ENCODE data around the gene PER3.

Gene PER3

DNA sequence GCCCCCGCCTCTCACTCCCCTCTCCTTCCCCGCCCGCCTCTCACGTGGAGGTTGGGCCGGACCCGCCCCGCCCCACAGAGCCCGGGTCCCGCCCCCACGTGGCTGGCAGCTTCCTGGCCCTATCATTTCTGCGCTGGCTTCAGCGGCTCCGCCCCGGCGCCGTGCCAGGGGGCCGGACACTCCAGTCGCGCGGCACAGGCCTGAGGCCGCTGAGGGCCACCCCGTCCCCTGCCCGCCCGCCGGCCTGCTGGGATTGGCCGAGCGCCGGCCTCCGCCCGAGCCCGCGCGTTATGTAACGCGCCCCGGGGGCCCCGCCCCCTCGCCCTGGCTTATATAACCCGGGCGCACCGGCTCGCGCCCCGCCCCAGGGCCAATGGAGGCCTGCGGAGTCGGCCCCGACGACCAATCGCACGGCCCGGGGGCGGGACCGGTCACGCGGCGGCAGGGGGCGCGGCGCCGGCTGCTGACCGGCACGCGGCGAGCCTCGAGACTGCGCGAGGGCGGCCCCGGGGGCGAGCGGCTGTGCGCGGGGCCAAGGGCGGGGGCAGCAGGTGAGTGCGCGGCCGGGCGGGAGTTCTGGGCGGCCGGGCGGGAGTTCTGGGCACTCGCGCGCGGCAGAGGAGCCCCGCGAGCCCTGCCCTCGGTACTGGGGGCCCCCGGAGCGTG, at the start of gene PER3:
PER3 (plus strand) TSS at position 466 of the 666 bp plus-strand sequence. CDS start 587 bp downstream, outside the sequence.
- no peaks in the 10 kb centered on the region for H3K27me3 Mint-ChIP-seq
- H3K27ac Mint-ChIP-seq, result no peak within 1 kb of the TSS
- peak within 1 kb of the TSS; percentile 78 for H3K4me3 Mint-ChIP-seq
- peaks cover 11% of the 10 kb centered on the region for H3K36me3 Mint-ChIP-seq (ENCODE audit: low read depth)
- no peaks in the 10 kb centered on the region for H3K9me3 Mint-ChIP-seq
- peaks cover 26% of the 10 kb centered on the region for H3K4me1 Mint-ChIP-seq (ENCODE audit: low read depth)

DNA sequence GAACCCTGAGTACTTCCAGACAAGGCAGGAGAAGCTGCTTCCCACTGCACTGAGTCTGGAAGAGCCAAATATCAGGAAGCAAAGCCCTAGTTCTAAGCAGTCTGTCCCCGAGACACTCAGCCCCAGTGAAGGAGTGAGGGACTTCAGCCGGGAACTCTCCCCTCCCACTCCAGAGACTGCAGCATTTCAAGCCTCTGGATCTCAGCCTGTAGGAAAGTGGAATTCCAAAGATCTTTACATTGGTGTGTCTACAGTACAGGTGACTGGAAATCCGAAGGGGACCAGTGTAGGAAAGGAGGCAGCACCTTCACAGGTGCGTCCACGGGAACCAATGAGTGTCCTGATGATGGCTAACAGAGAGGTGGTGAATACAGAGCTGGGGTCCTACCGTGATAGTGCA, 46.0 kb upstream of the PER3 start:
- Mint-ChIP-seq H3K4me1 (ENCODE audit: low read depth) (no peaks in the 10 kb centered on the region), H3K9me3 (peaks cover 7% of the 10 kb centered on the region), H3K27me3 (no peaks in the 10 kb centered on the region), H3K4me3 (no peak overlapping the region), H3K27ac (no peak overlapping the region), H3K36me3 (ENCODE audit: low read depth) (no peaks in the 10 kb centered on the region)

DNA sequence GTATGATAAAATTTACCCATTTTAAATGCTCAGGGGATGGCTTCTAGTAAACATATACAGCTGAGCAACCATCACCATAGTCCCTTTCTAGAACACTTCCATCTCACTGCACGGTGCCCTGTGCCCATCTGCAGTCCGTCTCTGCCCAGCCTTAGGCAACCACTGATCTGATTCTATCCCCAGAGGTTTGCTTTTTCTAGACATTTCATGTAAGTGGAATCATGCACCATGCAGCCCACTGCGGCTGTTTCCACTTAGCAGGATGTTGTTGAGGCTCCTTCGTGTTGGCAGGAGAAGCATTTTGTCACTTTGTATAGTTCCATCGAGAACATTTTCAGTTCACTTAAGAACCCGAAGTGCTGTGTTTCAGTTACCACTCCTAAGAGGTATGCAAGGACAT, 40.7 kb upstream of the PER3 start:
- no peak overlapping the region for H3K27ac Mint-ChIP-seq
- no peaks in the 10 kb centered on the region for H3K27me3 Mint-ChIP-seq
- H3K36me3 Mint-ChIP-seq (ENCODE audit: low read depth), result no peaks in the 10 kb centered on the region
- H3K4me3 Mint-ChIP-seq, result no peak overlapping the region
- H3K4me1 Mint-ChIP-seq (ENCODE audit: low read depth), result no peaks in the 10 kb centered on the region
- H3K9me3 Mint-ChIP-seq, result peaks cover 7% of the 10 kb centered on the region

DNA sequence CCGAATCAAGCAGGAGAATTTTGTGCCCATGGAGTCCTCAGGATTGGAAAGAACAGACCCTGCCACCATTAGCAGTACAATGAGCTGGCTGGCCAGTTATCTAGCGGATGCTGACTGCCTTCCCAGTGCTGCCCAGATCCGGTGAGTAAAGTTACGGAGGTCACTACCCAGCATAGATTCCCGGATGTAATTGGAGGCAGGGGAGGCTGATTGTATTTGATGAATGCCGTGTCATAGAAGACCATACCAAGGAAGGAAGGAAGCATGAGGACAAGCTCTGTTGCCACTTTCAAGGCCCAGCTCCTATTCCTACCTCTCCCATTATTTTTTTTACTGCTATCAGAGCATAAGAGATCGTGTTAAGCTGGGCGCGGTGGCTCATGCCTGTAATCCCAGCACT, 39.2 kb upstream of the PER3 start:
- Mint-ChIP-seq H3K4me3 (no peak overlapping the region), H3K9me3 (peaks cover under 1% of the 10 kb centered on the region), H3K27me3 (no peaks in the 10 kb centered on the region), H3K4me1 (ENCODE audit: low read depth) (no peaks in the 10 kb centered on the region), H3K36me3 (ENCODE audit: low read depth) (no peaks in the 10 kb centered on the region), H3K27ac (no peak overlapping the region)

DNA sequence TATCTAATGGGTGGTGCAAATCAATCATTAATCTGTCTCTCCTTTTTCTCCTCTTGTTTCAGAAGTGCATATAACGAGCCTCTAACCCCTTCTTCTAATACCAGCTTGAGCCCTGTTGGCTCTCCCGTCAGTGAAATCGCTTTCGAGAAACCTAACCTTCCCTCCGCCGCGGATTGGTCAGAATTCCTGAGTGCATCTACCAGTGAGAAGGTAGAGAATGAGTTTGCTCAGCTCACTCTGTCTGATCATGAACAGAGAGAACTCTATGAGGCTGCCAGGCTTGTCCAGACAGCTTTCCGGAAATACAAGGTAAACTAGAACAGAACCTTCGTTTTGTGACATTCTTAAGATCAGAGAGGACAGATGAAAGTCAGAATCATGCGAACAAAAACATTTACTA, 38.3 kb upstream of the PER3 start:
- no peak overlapping the region for H3K27ac Mint-ChIP-seq

DNA sequence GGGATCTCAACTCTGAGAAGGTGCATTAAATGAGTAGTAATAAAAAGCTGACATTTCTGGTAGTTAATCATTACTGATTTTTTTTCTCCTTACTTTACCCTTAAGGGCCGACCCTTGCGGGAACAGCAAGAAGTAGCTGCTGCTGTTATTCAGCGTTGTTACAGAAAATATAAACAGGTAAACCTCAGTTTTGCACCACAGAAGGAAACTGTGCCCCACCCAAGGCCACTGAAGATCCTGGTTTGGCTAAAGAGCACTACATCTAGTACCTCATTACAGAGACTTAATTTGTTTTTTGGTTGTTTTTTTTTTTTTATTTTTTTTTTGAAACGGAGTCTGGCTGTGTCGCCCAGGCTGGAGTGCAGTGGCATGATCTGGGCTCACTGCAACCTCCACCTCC, 36.5 kb upstream of the PER3 start:
- Mint-ChIP-seq H3K9me3 (no peaks in the 10 kb centered on the region), H3K36me3 (ENCODE audit: low read depth) (no peaks in the 10 kb centered on the region), H3K4me1 (ENCODE audit: low read depth) (peaks cover 8% of the 10 kb centered on the region), H3K4me3 (no peak overlapping the region), H3K27me3 (no peaks in the 10 kb centered on the region), H3K27ac (no peak overlapping the region)

More for the DNA sequence above, 38.3 kb upstream of the PER3 start:
- Mint-ChIP-seq H3K4me3 (no peak overlapping the region), H3K36me3 (ENCODE audit: low read depth) (no peaks in the 10 kb centered on the region), H3K4me1 (ENCODE audit: low read depth) (no peaks in the 10 kb centered on the region), H3K27me3 (no peaks in the 10 kb centered on the region), H3K9me3 (no peaks in the 10 kb centered on the region)

DNA sequence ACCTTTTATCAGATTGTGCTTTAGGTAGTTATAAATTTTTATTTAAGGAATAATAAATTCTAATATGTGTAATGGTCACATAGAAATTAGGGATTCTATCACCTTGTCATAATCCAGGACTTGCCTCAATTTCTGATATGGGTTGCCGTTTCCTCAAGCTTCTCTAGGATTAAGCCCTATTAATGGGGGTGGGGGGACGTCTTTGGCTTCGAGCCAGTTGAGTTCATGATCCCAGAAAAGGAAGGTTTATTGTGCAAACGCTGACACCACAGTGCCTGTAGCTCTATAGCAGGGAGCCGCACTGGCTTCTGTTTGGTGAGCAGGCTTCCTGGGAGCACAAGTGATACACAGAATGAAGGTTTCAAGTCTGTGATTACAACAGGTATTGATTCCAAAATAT, 35.0 kb upstream of the PER3 start:
- Mint-ChIP-seq H3K4me1 (ENCODE audit: low read depth) (peaks cover 22% of the 10 kb centered on the region), H3K36me3 (ENCODE audit: low read depth) (no peaks in the 10 kb centered on the region), H3K9me3 (no peaks in the 10 kb centered on the region), H3K27me3 (peaks cover 1% of the 10 kb centered on the region), H3K4me3 (no peak overlapping the region), H3K27ac (no peak overlapping the region)

DNA sequence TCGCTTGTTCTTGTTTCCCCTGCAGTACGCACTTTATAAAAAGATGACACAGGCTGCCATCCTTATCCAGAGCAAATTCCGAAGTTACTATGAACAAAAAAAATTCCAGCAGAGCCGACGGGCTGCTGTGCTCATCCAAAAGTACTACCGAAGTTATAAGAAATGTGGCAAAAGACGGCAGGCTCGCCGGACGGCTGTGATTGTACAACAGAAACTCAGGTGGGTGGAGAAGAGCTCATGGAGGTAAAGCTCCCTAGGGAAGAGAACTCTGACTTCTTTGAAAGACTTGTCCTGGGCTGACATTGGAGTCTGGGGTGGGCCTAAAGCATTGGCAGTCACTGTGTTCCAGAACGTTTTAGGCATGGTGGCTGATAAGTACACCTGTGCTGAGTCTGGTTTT, 32.9 kb upstream of the PER3 start:
- Mint-ChIP-seq H3K4me1 (ENCODE audit: low read depth) (peaks cover 28% of the 10 kb centered on the region), H3K27me3 (peaks cover 9% of the 10 kb centered on the region), H3K9me3 (no peaks in the 10 kb centered on the region), H3K36me3 (ENCODE audit: low read depth) (no peaks in the 10 kb centered on the region), H3K4me3 (no peak overlapping the region), H3K27ac (no peak overlapping the region)

DNA sequence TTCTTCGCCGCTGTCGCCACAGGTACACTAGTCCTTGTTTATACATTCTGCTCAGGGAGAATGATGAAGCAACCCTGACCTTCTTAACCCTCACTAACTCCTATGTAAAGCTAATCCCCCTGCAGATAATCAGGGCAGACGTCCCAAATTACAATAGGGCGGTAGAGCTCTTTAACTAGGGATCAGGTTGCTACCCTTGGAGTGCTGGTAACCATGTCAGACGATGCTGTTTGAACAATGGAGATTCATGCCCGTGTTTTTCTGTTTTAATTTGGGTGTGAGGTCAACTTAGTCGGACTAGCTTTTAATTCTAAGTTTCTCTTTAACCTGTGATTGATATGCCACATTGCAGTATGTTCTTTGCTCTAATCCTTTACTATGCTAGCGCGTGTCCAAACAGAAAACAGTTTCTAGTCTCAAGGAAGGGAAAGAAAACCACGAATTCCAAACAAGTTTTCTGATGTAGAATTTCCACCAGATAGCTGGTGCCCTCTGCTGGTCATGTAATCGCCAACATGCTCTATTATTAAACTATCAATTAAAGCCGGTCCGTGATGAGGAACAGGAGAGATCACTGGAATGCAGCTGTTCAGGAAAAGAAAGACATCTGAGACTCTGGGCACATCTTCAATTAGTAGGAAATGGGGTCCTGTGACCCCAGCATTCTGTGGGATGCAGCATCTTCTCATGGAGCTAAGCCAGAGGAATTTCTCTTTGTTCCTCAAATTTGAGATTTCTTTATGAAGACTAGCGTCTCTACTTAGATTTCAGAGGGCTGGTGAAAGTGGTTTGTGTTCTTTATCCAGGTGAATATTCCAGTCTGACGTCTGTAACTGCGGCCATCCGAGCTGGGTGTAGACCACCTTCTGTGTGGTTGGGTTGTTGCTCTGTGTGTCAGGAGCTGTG, 31.3 kb upstream of the PER3 start:
- no peaks in the 10 kb centered on the region for H3K36me3 Mint-ChIP-seq (ENCODE audit: low read depth)
- peaks cover 9% of the 10 kb centered on the region for H3K27me3 Mint-ChIP-seq
- no peaks in the 10 kb centered on the region for H3K9me3 Mint-ChIP-seq
- peaks cover 28% of the 10 kb centered on the region for H3K4me1 Mint-ChIP-seq (ENCODE audit: low read depth)
- no peak overlapping the region for H3K27ac Mint-ChIP-seq
- peak overlapping the region; percentile 66 for H3K4me3 Mint-ChIP-seq

DNA sequence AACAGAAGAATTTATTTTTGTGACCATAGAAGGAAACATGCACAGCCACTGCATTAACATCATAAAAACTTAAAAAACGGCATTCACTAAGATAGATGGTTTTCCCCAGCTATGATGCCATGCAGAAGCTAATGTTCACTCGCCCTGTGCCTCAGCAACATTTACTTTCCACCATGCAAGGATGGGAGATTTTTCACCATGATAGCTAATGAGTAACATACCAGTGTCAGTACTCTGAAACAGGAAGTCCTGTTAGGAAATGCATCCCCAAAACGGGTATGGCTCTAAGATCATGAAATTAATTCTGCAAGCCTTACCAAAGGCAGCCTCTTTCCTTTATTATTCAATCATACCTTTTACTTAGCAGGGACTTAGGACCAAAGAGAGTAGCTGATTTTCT, 30.4 kb upstream of the PER3 start:
- H3K4me1 Mint-ChIP-seq (ENCODE audit: low read depth), result peaks cover 28% of the 10 kb centered on the region
- H3K4me3 Mint-ChIP-seq, result no peak overlapping the region
- H3K27me3 Mint-ChIP-seq, result peaks cover 9% of the 10 kb centered on the region
- H3K27ac Mint-ChIP-seq, result no peak overlapping the region
- no peaks in the 10 kb centered on the region for H3K9me3 Mint-ChIP-seq
- H3K36me3 Mint-ChIP-seq (ENCODE audit: low read depth), result no peaks in the 10 kb centered on the region

DNA sequence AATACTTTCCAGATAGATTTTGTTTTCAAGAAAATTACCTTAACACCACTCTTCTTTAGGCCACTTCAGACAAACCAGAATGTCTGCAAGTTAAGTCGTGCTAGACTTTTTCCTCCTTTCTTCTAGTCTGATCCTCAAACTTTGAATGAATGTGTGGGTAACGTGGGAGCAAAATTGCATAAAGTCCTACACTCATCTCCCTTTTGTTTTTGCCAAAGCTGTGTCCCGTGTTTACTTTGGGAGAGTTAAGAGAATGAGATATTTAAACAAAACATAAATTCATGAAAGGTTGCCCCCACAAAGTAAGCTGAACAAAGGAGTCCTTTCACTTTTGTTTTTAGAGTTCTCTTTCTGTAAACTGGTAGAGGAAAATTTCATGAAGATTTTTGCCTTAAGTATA, 29.9 kb upstream of the PER3 start:
- Mint-ChIP-seq H3K9me3 (no peaks in the 10 kb centered on the region), H3K4me3 (peak overlapping the region; percentile 34), H3K27ac (no peak overlapping the region), H3K27me3 (peaks cover 9% of the 10 kb centered on the region), H3K36me3 (ENCODE audit: low read depth) (no peaks in the 10 kb centered on the region), H3K4me1 (ENCODE audit: low read depth) (peaks cover 28% of the 10 kb centered on the region)

DNA sequence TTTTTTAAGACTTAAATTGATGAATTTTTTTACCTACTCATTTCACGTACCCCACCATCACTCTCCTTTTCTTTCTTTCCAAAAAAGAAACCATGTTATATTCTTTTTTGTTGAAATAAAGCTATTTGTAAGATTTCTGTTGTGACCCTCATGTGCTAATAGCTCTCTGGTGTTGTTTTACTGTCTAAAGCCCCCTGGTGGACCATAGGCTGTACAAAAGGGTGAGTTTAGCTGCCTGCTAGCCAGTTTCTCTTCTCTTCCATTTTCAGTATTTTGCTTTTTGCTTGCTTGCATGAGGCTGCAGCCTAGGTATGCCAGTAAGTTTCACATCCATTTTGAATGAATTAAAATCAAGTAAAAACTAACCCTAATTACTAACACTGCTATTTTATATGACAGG, 28.6 kb upstream of the PER3 start:
- H3K9me3 Mint-ChIP-seq, result no peaks in the 10 kb centered on the region
- peaks cover 28% of the 10 kb centered on the region for H3K4me1 Mint-ChIP-seq (ENCODE audit: low read depth)
- no peaks in the 10 kb centered on the region for H3K36me3 Mint-ChIP-seq (ENCODE audit: low read depth)
- H3K27me3 Mint-ChIP-seq, result peaks cover 9% of the 10 kb centered on the region
- H3K4me3 Mint-ChIP-seq, result no peak overlapping the region
- no peak overlapping the region for H3K27ac Mint-ChIP-seq

DNA sequence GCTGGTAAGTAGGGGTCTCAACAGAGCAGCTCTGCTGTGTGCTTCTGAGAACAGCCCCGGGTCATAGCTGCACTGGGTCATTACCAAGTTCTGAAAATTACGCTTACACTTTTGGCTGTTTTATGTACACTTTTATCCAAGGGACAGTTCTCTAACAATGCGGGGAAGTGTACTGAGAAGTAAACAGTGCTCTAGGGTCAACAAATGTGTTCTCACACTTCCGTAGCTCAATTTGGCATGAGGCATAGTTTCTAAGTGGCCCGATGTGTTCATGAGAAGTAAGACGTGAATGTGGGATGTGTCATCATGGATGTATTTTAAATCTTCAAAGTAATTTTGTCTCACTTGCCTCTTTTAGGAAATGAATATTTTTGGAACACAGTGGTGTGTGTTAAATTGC, 23.8 kb upstream of the PER3 start:
- H3K36me3 Mint-ChIP-seq (ENCODE audit: low read depth), result no peaks in the 10 kb centered on the region
- no peaks in the 10 kb centered on the region for H3K9me3 Mint-ChIP-seq
- H3K4me3 Mint-ChIP-seq, result no peak overlapping the region
- H3K27me3 Mint-ChIP-seq, result peaks cover 14% of the 10 kb centered on the region
- no peak overlapping the region for H3K27ac Mint-ChIP-seq
- no peaks in the 10 kb centered on the region for H3K4me1 Mint-ChIP-seq (ENCODE audit: low read depth)

DNA sequence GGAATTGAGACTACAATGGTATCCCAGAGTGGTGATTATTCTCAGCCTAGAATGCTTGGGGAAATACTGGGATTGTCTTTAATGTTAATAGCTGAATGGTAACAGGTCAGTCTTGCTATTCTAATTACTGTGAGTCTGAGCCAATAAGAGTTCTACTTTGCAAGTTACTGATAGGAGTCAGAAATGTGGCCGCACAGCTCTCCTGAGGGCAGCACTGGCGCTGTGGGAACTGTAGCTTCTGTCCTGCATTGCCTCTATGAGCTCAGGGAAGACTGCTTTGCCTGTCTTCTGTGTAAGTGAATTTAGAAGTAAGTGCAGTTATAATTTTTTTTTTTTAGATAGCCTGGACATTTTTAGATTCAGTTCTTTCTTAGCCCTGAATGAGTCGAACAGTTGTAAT, 23.0 kb upstream of the PER3 start:
- no peaks in the 10 kb centered on the region for H3K9me3 Mint-ChIP-seq
- no peak overlapping the region for H3K27ac Mint-ChIP-seq

DNA sequence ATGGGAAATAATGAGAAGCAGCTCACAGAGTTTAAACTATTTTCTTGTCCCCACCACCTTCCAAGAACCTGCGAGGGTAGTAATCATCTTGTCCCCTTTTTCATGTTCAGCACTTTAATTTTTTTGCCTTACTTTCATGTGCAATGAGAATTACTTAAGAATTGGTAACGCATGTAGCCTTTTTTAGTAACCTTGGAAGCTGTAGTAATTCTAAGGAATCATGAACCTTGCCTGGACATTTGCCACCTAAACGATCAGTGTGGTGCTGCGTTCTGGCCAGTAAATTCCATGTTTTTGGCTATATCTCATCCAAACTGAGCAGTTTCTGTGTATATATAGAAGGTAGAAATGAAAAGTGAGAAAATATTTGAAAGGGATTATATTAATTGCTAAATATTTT, 16.9 kb upstream of the PER3 start:
- H3K27ac Mint-ChIP-seq, result no peak overlapping the region

More for the DNA sequence above, 23.0 kb upstream of the PER3 start:
- Mint-ChIP-seq H3K36me3 (ENCODE audit: low read depth) (no peaks in the 10 kb centered on the region), H3K4me3 (no peak overlapping the region), H3K27me3 (peaks cover 12% of the 10 kb centered on the region), H3K4me1 (ENCODE audit: low read depth) (no peaks in the 10 kb centered on the region)

More for the DNA sequence above, 16.9 kb upstream of the PER3 start:
- Mint-ChIP-seq H3K4me3 (no peak overlapping the region), H3K4me1 (ENCODE audit: low read depth) (peaks cover 9% of the 10 kb centered on the region), H3K27me3 (peaks cover 19% of the 10 kb centered on the region), H3K36me3 (ENCODE audit: low read depth) (no peaks in the 10 kb centered on the region), H3K9me3 (no peaks in the 10 kb centered on the region)
